ELF-1 (cell line): ENCODE data around the gene TFB1M.
A peak's percentile ranks its signal among the peaks of the same experiment; 100 is the strongest.
"Not testable (repeated sequence)": the region's sequence is repeated elsewhere in the genome, so short reads cannot be mapped to it uniquely, and the experiment has no call there.

Experiments
- DNase-seq: peaks from one replicate; pipeline ENCODE4 v3.0.0-alpha.2; 2016; ENCODE audit warnings: low read depth, low spot score

The TFB1M gene

GRCh38 chr6:155330133-155330734 is 15.9 kb upstream of the TFB1M start:
- no peak for DNase-seq

GRCh38 chr6:155329460-155330132 is 15.3 kb upstream of the TFB1M start:
- no peak for DNase-seq

GRCh38 chr6:155328539-155329459 is 14.5 kb upstream of the TFB1M start:
- DNase-seq: peak; percentile 10

- DNase-seq: no peak
Observed at GRCh38 chr6:155328074-155328538, 13.8 kb upstream of the TFB1M start.

- DNase-seq: peak; percentile 70
Observed at GRCh38 chr6:155327326-155328073, 13.2 kb upstream of the TFB1M start.

- DNase-seq: peak; percentile 94
Observed at GRCh38 chr6:155325700-155326516, 11.6 kb upstream of the TFB1M start.

- no peak for DNase-seq
Observed at GRCh38 chr6:155324993-155325392, 10.7 kb upstream of the TFB1M start.

GRCh38 chr6:155324172-155324571 is 9.9 kb upstream of the TFB1M start:
- no peak for DNase-seq

GRCh38 chr6:155319902-155320301 is 5.6 kb upstream of the TFB1M start:
- DNase-seq: no peak

GRCh38 chr6:155317186-155317585 is 2.9 kb upstream of the TFB1M start:
- no peak for DNase-seq

- DNase-seq: no peak
Observed at GRCh38 chr6:155316419-155316818, 2.1 kb upstream of the TFB1M start.

GRCh38 chr6:155315516-155315871 is 1.2 kb upstream of the TFB1M start:
- no peak for DNase-seq

- no peak for DNase-seq
Observed at GRCh38 chr6:155314773-155315515, 660 bp upstream of the TFB1M start.

- no peak for DNase-seq
Observed at GRCh38 chr6:155313602-155314091, 637 bp downstream of the TFB1M start.

GRCh38 chr6:155312950-155313349 is 1.3 kb downstream of the TFB1M start:
- not testable (repeated sequence) for DNase-seq

GRCh38 chr6:155311583-155311982 is 2.7 kb downstream of the TFB1M start:
- DNase-seq: no peak

GRCh38 chr6:155311086-155311485 is 3.2 kb downstream of the TFB1M start:
- no peak for DNase-seq

- no peak for DNase-seq
Observed at GRCh38 chr6:155310596-155310995, 3.7 kb downstream of the TFB1M start.

- DNase-seq: no peak
Observed at GRCh38 chr6:155309150-155309549, 5.1 kb downstream of the TFB1M start.

- DNase-seq: no peak
Observed at GRCh38 chr6:155306958-155307357, 7.3 kb downstream of the TFB1M start.
